ENCODE results near the gene PHACTR4. TPM values are rescaled to one million over a fixed set of nuclear protein-coding genes. Genes with fewer than 3 reads are reported as not detected.
"Not testable (repeated sequence)": the region's sequence is repeated elsewhere in the genome, so short reads cannot be mapped to it uniquely, and the experiment has no call there.

The PHACTR4 gene
- total RNA-seq, 1 donor from 2014 or later, result 74.6 TPM

GRCh38 chr1:28456078-28456477 is 86.5 kb downstream of the PHACTR4 start:
- no peak overlapping the region for H3K27ac Mint-ChIP-seq (ENCODE audit: unreplicated experiment)
- TF ChIP-seq CTCF (IDR thresholded peaks at IDR 0.05; ENCODE audit: partially characterized antibody, unreplicated experiment), result no peak
- no peaks in the 10 kb centered on the region for H3K36me3 Mint-ChIP-seq (ENCODE audit: unreplicated experiment)
- no peaks in the 10 kb centered on the region for H3K9me3 Mint-ChIP-seq (ENCODE audit: unreplicated experiment)
- H3K27me3 Mint-ChIP-seq (ENCODE audit: unreplicated experiment), result no peaks in the 10 kb centered on the region
- no peak for DNase-seq
- no peak overlapping the region for H3K4me3 Mint-ChIP-seq (ENCODE audit: unreplicated experiment)
- peaks cover 6% of the 10 kb centered on the region for H3K4me1 Mint-ChIP-seq (ENCODE audit: low read depth, unreplicated experiment)

GRCh38 chr1:28457678-28458077 is 88.1 kb downstream of the PHACTR4 start:
- Mint-ChIP-seq H3K27me3 (ENCODE audit: unreplicated experiment) (no peaks in the 10 kb centered on the region), H3K4me3 (ENCODE audit: unreplicated experiment) (no peak overlapping the region), H3K27ac (ENCODE audit: unreplicated experiment) (no peak overlapping the region), H3K4me1 (ENCODE audit: low read depth, unreplicated experiment) (peaks cover 6% of the 10 kb centered on the region), H3K9me3 (ENCODE audit: unreplicated experiment) (no peaks in the 10 kb centered on the region), H3K36me3 (ENCODE audit: unreplicated experiment) (no peaks in the 10 kb centered on the region)
- no peak for TF ChIP-seq CTCF (IDR thresholded peaks at IDR 0.05; ENCODE audit: partially characterized antibody, unreplicated experiment)
- no peak for DNase-seq

DNA sequence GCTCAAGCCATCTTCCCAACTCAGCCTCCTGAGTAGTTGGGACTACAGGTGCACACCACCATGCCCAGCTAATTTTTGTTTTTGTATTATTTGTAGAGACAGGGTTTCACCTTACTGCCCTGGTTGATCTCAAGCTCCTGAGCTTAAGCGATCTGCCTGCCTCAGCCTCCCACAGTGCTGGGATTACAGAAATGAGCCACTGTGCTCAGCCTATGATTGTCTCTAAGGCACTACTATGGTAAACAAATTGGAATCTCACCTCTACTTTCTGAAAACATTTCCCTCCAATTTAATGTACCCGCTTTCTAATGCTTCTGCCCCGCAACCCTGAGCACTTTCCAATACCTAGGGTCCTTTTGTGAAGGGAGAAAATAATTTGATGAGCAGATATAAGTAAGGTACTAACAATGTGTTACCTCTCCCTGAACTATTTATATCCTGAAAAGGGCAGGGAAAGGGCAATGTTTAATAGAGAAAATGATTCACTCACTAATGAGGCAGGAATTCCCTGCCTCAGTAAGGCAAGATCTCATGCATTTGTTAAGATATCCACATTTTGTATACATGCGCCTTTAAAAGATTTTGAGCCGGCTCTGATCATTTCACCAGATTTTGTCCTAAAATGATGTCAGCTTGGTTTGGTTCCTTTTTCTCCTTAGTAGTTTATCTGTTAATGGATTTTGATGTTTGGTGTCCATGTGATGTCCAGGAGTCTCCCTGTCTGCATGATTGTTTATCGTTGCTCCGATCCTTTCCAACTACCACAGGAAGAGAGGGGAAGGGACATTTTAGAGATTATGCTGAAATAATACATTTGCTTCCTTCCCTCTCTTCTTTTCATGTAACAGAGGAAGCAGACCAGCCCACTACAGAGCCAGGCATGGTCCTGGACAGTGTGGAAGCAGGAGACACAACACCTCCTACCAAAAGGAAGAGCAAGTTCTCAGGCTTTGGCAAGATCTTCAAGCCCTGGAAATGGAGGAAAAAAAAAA is 89.0 kb downstream of the PHACTR4 start:
- TF ChIP-seq CTCF (IDR thresholded peaks at IDR 0.05; ENCODE audit: partially characterized antibody, unreplicated experiment), result no peak
- DNase-seq, result no peak
- Mint-ChIP-seq H3K9me3 (ENCODE audit: unreplicated experiment) (no peaks in the 10 kb centered on the region), H3K4me3 (ENCODE audit: unreplicated experiment) (no peak overlapping the region), H3K36me3 (ENCODE audit: unreplicated experiment) (no peaks in the 10 kb centered on the region), H3K27me3 (ENCODE audit: unreplicated experiment) (no peaks in the 10 kb centered on the region), H3K27ac (ENCODE audit: unreplicated experiment) (no peak overlapping the region), H3K4me1 (ENCODE audit: low read depth, unreplicated experiment) (peaks cover 6% of the 10 kb centered on the region)

GRCh38 chr1:28466226-28466778 is 96.8 kb downstream of the PHACTR4 start:
- Mint-ChIP-seq H3K4me3 (ENCODE audit: unreplicated experiment) (no peak overlapping the region), H3K9me3 (ENCODE audit: unreplicated experiment) (peaks cover 1% of the 10 kb centered on the region), H3K27ac (ENCODE audit: unreplicated experiment) (no peak overlapping the region), H3K27me3 (ENCODE audit: unreplicated experiment) (peaks cover 1% of the 10 kb centered on the region), H3K4me1 (ENCODE audit: low read depth, unreplicated experiment) (no peaks in the 10 kb centered on the region), H3K36me3 (ENCODE audit: unreplicated experiment) (no peaks in the 10 kb centered on the region)
- no peak for TF ChIP-seq CTCF (IDR thresholded peaks at IDR 0.05; ENCODE audit: partially characterized antibody, unreplicated experiment)
- no peak for DNase-seq

- no peaks in the 10 kb centered on the region for H3K4me1 Mint-ChIP-seq (ENCODE audit: low read depth, unreplicated experiment)
- H3K27ac Mint-ChIP-seq (ENCODE audit: unreplicated experiment), result no peak overlapping the region
- no peak overlapping the region for H3K4me3 Mint-ChIP-seq (ENCODE audit: unreplicated experiment)
- no peak for DNase-seq
- no peak for TF ChIP-seq CTCF (IDR thresholded peaks at IDR 0.05; ENCODE audit: partially characterized antibody, unreplicated experiment)
- peaks cover 1% of the 10 kb centered on the region for H3K27me3 Mint-ChIP-seq (ENCODE audit: unreplicated experiment)
- no peaks in the 10 kb centered on the region for H3K36me3 Mint-ChIP-seq (ENCODE audit: unreplicated experiment)
- H3K9me3 Mint-ChIP-seq (ENCODE audit: unreplicated experiment), result peaks cover 1% of the 10 kb centered on the region
Measured at GRCh38 chr1:28470146-28470545, 100.6 kb downstream of the PHACTR4 start.

DNA sequence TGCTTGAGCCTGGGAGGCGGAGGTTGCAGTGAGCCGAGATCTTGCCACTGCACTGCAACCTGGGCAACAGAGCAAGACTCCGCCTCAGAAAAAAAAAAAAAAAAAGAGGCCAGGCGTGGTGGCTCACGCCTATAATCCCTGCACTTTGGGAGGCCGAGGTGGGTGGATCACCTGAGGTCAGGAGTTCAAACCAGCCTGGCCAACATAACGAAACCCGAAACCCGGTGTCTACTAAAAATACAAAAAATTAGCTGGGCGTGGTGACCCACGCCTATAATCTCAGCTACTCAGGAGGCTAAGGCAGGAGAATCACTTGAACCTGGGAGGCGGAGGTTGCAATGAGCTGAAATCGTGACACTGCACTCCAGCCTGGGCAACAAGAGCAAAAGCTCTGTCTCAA is 110.0 kb downstream of the PHACTR4 start:
- not testable (repeated sequence) for H3K36me3 Mint-ChIP-seq (ENCODE audit: unreplicated experiment); H3K27me3 Mint-ChIP-seq (ENCODE audit: unreplicated experiment); DNase-seq; H3K4me1 Mint-ChIP-seq (ENCODE audit: low read depth, unreplicated experiment); H3K9me3 Mint-ChIP-seq (ENCODE audit: unreplicated experiment); H3K27ac Mint-ChIP-seq (ENCODE audit: unreplicated experiment); H3K4me3 Mint-ChIP-seq (ENCODE audit: unreplicated experiment)
